Measurements from ENCODE around the gene AAGAB. TPM values are rescaled to one million over a fixed set of nuclear protein-coding genes. Genes with fewer than 3 reads are reported as not detected.

The AAGAB gene
- total and polyA plus RNA-seq, 7 donors: 22.4 to 48.1 (median 34.5) TPM

DNA sequence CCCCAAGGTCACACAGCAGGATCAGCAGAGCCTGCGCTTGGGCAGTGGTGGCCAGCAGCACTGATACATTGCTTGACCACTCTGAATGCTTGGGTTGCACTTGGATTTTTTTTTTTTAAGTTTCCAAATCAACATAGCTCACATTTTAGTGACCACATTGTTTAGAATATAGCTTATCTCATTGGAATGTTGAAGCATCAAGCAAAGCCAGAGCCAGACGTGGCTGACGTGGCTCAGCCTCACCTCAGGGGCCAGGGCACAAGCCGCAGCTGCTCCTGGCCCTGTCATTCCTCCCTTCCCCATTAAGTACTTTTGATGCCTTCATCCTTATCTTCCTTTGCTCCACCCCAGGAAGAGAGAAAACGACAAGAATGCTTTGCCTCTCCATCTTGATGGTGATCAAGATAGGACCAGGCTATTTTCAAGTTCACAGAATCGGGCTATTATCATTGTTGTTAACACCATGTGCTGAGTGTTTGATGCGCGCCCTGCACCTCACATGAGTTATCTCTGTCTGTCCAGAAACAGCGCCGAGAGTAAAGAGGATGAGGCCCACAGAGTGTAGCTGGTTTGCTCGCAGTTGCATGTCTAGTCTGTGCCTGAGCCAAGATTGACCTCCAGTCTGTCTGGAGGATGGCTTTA is 75.8 kb downstream of the AAGAB start:
- TF ChIP-seq, protein P1, sequence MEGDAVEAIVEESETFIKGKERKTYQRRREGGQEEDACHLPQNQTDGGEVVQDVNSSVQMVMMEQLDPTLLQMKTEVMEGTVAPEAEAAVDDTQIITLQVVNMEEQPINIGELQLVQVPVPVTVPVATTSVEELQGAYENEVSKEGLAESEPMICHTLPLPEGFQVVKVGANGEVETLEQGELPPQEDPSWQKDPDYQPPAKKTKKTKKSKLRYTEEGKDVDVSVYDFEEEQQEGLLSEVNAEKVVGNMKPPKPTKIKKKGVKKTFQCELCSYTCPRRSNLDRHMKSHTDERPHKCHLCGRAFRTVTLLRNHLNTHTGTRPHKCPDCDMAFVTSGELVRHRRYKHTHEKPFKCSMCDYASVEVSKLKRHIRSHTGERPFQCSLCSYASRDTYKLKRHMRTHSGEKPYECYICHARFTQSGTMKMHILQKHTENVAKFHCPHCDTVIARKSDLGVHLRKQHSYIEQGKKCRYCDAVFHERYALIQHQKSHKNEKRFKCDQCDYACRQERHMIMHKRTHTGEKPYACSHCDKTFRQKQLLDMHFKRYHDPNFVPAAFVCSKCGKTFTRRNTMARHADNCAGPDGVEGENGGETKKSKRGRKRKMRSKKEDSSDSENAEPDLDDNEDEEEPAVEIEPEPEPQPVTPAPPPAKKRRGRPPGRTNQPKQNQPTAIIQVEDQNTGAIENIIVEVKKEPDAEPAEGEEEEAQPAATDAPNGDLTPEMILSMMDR (IDR thresholded peaks at IDR 0.05): no peak
- TF ChIP-seq POLR2A (IDR thresholded peaks at IDR 0.05) (no peak), EP300 (IDR thresholded peaks at IDR 0.05) (no peak), POLR2AphosphoS5 (IDR thresholded peaks at IDR 0.05) (peak in 2 of 4 donors; percentile 24)
- H3K27me3 ChIP-seq: no peaks in the 10 kb centered on the region
- intact Hi-C loops (cut with DNase I): no loop called here
- peaks cover 0 to 20% (median 0%) of the 10 kb centered on the region in 4 donors for H3K36me3 ChIP-seq
- H3K4me3 ChIP-seq: no peak overlapping the region
- H3K4me1 ChIP-seq: peaks cover 0 to 66% (median 49%) of the 10 kb centered on the region in 4 donors
- no peak for DNase-seq
- no peaks in the 10 kb centered on the region for H3K9me3 ChIP-seq
- WGBS, 2 donors: 83 to 88% methylated on average over 11 of the region's 11 CpGs
- H3K27ac ChIP-seq: peak overlapping the region; percentile 60 to 81 (median 76)

DNA sequence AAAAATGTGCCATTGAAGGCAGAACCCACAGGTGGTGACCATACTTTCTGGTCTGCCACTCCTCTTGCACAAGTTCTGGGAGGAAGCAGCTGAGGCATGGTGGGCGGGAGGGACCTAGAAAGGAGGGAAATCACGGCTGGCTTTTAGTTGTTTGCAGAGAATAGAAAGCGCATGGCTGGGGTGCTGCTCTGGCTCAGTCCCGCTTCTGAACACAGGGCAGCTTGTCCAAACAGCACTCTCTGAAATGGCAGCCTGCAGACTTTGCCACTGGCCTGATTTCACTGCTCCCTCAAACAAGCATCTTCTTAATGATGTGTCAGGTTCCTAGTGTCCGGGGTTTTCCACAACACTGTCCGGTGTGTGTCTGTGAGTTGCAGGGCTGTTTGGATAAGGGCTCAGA is 76.7 kb downstream of the AAGAB start:
- H3K4me1 ChIP-seq: peaks cover 0 to 61% (median 49%) of the 10 kb centered on the region in 4 donors
- no peak overlapping the region for H3K4me3 ChIP-seq
- WGBS, 2 donors: 72 to 82% methylated on average over 6 of the region's 6 CpGs
- DNase-seq: no peak
- H3K27ac ChIP-seq: peak overlapping the region; percentile 60 to 81 (median 76)
- peaks cover 0 to 20% (median 2%) of the 10 kb centered on the region in 4 donors for H3K36me3 ChIP-seq
- H3K27me3 ChIP-seq: no peaks in the 10 kb centered on the region
- H3K9me3 ChIP-seq: no peaks in the 10 kb centered on the region
- intact Hi-C loops (cut with DNase I): no loop called here
- TF ChIP-seq POLR2A (IDR thresholded peaks at IDR 0.05) (no peak), EP300 (IDR thresholded peaks at IDR 0.05) (no peak), POLR2AphosphoS5 (IDR thresholded peaks at IDR 0.05) (no peak)

DNA sequence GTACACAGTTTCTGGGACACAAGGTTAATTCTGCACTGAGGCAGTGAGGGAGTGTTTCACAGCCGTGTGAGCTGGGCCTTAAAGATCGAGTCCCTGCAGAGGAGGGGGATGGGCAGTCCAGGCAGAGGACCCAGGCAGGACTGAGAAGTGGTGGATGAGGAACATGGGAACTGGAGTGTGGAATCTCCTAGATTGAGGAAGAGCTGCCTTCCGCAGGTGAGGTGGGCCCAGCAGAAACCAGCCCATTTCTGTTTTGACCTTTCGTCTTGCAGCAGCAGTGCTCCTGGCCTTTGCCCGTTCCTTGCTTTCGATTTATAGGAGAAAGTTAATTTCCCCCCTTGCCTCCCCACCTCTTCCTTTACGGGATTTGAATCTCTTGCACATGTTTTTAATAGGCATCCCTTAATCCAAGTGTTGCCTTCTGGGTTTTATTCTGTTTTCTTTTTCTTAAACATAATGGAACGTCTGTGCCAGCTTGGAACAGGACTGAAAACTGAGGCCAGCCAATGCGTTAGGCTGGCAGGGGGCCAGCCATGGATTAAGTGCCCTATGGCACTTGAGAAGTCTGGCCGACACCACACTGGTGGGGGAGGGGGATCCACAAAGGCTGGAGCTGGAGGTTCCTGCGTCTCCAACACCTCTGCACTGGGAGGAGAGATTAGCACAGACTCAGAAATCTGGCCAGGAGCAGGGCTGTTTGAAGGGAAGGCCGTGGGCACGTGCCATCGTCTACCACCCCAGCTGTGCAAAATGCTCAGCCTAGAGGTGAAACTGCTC is 78.1 kb downstream of the AAGAB start:
- intact Hi-C loops (cut with DNase I): no loop called here
- peaks cover 0 to 26% (median 6%) of the 10 kb centered on the region in 4 donors for H3K36me3 ChIP-seq
- no peak for TF ChIP-seq EP300 (IDR thresholded peaks at IDR 0.05)
- TF ChIP-seq POLR2AphosphoS5 (IDR thresholded peaks at IDR 0.05): peak in 1 of 4 donors; percentile 30
- H3K4me1 ChIP-seq: peaks cover 0 to 61% (median 49%) of the 10 kb centered on the region in 4 donors
- no peaks in the 10 kb centered on the region for H3K9me3 ChIP-seq
- no peak for DNase-seq
- H3K27ac ChIP-seq: peak overlapping the region; percentile 56 to 81 (median 76)
- 80 to 81% methylated on average over 14 of the region's 14 CpGs for WGBS, 2 donors
- no peak overlapping the region for H3K4me3 ChIP-seq
- H3K27me3 ChIP-seq: no peaks in the 10 kb centered on the region

DNA sequence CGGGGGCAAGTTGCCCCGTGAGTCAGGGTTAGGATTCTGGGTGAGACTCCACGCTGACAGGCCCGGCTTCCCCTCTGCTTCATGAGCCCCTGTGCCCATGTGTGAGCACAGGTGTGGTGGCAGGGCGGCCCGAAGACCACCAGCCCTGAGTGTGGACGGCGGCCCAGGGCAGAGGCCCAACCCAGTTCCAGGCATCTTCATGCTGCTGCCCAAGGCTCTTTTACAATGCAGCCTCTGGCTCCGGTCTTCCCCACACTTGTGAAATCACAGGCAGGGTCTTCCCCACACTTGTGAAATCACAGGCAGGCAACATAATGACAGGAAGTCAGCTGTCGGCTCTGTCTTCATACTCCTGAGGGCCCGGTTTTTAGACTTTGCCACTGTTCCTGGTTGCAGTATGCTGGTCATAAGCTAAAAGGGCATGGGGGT is 78.8 kb downstream of the AAGAB start:
- H3K9me3 ChIP-seq: no peaks in the 10 kb centered on the region
- H3K36me3 ChIP-seq: peaks cover 0 to 22% (median 6%) of the 10 kb centered on the region in 4 donors
- 73 to 87% methylated on average over 11 of the region's 11 CpGs for WGBS, 2 donors
- peak; percentile 83 for DNase-seq
- peaks cover 0 to 61% (median 49%) of the 10 kb centered on the region in 4 donors for H3K4me1 ChIP-seq
- H3K4me3 ChIP-seq: no peak overlapping the region
- H3K27me3 ChIP-seq: no peaks in the 10 kb centered on the region
- peak overlapping the region; percentile 56 to 81 (median 76) for H3K27ac ChIP-seq
- intact Hi-C loops (cut with DNase I): no loop called here
- TF ChIP-seq, protein P1 (IDR thresholded peaks at IDR 0.05): no peak
- no peak for TF ChIP-seq POLR2A (IDR thresholded peaks at IDR 0.05)
- TF ChIP-seq EP300 (IDR thresholded peaks at IDR 0.05): no peak
- peak in 1 of 4 donors; percentile 50 for TF ChIP-seq POLR2AphosphoS5 (IDR thresholded peaks at IDR 0.05)

DNA sequence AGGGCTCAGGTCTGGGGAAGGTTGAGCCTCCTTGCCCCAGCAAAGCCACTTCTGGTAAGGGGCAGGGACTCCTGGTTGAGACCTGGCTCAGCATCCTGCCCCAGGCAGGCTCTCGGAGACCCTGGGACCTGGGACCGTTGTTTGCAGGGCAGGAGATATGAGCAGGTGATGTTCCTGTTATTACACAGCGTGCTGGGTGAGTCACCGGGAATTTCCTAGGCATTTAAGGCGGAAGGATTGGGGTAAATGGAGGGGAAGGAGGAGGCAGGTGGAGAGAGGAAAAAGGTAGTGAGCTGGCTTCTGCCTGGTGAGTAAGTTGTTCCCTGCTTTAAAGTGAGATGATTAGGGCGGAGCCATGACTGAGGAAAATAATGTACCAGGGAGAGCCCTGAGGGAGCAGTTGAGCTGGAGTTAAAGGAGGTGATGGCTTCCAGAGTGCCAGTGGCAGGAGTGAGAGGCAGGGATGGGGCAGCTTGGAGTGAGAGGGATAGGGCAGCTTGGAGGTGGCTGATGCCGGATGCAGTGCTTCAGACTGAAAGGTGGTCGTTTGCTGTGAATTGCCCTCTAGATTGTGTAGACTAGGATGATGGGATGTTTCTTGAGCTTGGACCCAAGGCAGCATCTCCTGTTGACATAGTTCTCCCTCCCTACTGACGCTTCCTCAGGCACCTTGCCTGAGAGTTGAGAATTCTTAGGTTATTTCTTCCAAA is 79.4 kb downstream of the AAGAB start:
- Histone ChIP-seq H3K4me3 (no peak overlapping the region), H3K9me3 (no peaks in the 10 kb centered on the region), H3K27me3 (no peaks in the 10 kb centered on the region), H3K36me3 (peaks cover 0 to 25% (median 6%) of the 10 kb centered on the region in 4 donors), H3K27ac (peak overlapping the region in 3 of 4 donors; percentile 73 to 81 (median 79)), H3K4me1 (peaks cover 0 to 61% (median 49%) of the 10 kb centered on the region in 4 donors)
- WGBS, 2 donors: 48 to 68% methylated on average over 9 of the region's 9 CpGs
- peak; percentile 58 for DNase-seq
- intact Hi-C loops (cut with DNase I): no loop called here
- TF ChIP-seq EP300 (IDR thresholded peaks at IDR 0.05): no peak
